Testis (tissue), 3 donors: ENCODE results near the gene CELF2. TPM values are rescaled to one million over a fixed set of nuclear protein-coding genes. Genes with fewer than 3 reads are reported as not detected.

Experiments
- DNase-seq: peaks from one replicate; pipeline ENCODE4 v3.0.0-alpha.2; 2019
- H3K27ac ChIP-seq, 2 donors: fragments of 200-600 bp; sonication (generic); one replicate each; pipeline ENCODE4 v1.5.1; 2019
- H3K27me3 ChIP-seq: fragments of 200-600 bp; sonication (generic); one replicate; pipeline ENCODE4 v1.5.1; 2019
- H3K36me3 ChIP-seq: fragments of 200-600 bp; sonication (generic); one replicate; pipeline ENCODE4 v1.5.1; 2017; ENCODE audit warnings: low read depth; ENCODE audit errors: missing control alignments
- H3K4me1 ChIP-seq: fragments of 200-600 bp; sonication (generic); one replicate; pipeline ENCODE4 v1.5.1; 2019
- H3K4me3 ChIP-seq, 2 donors: fragments of 200-600 bp; sonication (generic); one replicate each; pipeline ENCODE4 v1.5.1; 2017 to 2019
- H3K9me3 ChIP-seq: fragments of 200-600 bp; sonication (generic); one replicate; pipeline ENCODE4 v1.5.1; 2017
- POLR2A ChIP-seq: fragments of 450-650 bp; IDR thresholded peaks from one replicate; pipeline ENCODE4 v1.6.1; 2017; ENCODE audit warnings: antibody characterized with exemption, mild to moderate bottlenecking, moderate library complexity
- WGBS, 2 donors: methylation state at CpG; one replicate each; pipeline ENCODE4 v1.1.5; 2018; 5-methylcytosine and 5-hydroxymethylcytosine counted together
- intact Hi-C: fragments of 100-400 bp; cut with DNase I; formaldehyde crosslinking; loops from one replicate; pipeline ENCODE4 v1.15.1; 2023; ENCODE audit warnings: low total_unique reads
- polyA plus RNA-seq: library from polyadenylated mRNA; stranded (reverse); fragments of 350-450 nt; fragmentation: Illumina TruSeq; extraction: RNeasy Lipid Tissue Mini Kit (QIAGEN cat#74804); gene quantifications from one replicate; pipeline ENCODE4 v1.2.3, GENCODE V29; 2014; ENCODE audit warnings: low read depth, low replicate concordance; ENCODE audit not compliant: insufficient read depth
- total RNA-seq, 2 donors: library from RNA; depleted of rRNA; stranded (reverse); fragments of >200 nt; gene quantifications; one replicate each; pipeline ENCODE4 v1.2.3, GENCODE V29; 2016
- TF ChIP-seq, protein P1 (sequence below), 3 experiments: fragments of 450-650 bp in 2 of 3; fragments of 200-600 bp in 1 of 3; sonication (generic) in 1 of 3; IDR thresholded peaks; one replicate each; pipeline ENCODE4 v1.5.1; 2016 to 2019; ENCODE audit warnings: antibody characterized with exemption in 3 of 3, mild to moderate bottlenecking in 2 of 3, moderate library complexity in 1 of 3

CELF2 gene
- total and polyA plus RNA-seq, 3 donors from 2014 or later, result 17.5 to 41.6 (median 27.8) TPM

DNA sequence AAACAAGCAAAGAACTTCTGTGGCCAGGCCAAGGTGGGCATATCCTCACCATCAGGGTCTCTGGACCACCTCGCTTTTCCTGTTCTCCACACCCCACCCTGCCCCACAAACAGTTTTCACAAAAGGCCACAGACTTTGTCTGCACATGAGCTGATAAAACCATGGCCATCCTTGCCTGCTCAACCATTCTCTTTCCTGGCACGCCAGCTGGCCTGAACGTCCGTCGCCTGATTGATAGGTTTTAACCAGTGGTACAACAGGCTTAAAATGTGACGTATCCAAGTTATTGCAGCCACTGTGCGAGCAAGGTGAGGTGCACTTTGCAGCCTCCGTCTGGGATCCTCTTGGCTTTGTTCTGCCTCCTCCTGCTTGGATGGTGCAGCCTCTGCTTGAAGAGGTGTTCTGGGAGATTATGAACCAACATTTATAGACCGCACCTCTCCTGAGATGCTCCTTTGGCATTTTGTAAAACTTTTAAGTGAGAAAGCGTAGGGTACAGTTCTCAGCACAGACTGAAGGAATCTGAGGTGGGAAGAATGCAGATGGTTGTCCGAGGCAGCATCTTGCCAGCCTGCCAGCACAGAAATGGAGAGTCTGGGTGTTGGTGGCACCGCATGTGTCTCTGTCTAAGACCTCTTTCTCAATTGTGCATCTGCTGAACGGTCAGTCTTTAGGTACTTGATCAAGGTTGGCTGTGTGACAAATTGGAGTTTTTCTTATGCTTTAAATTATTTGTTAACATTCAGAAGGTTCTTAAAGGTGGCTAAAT, 288.3 kb downstream of the CELF2 start:
- Histone ChIP-seq H3K36me3 (no peaks in the 10 kb centered on the region), H3K9me3 (no peaks in the 10 kb centered on the region), H3K27ac (no peak overlapping the region), H3K27me3 (no peaks in the 10 kb centered on the region), H3K4me3 (no peak overlapping the region), H3K4me1 (no peaks in the 10 kb centered on the region)
- no peak for DNase-seq
- intact Hi-C loops, result no loop called here
- TF ChIP-seq, protein P1, sequence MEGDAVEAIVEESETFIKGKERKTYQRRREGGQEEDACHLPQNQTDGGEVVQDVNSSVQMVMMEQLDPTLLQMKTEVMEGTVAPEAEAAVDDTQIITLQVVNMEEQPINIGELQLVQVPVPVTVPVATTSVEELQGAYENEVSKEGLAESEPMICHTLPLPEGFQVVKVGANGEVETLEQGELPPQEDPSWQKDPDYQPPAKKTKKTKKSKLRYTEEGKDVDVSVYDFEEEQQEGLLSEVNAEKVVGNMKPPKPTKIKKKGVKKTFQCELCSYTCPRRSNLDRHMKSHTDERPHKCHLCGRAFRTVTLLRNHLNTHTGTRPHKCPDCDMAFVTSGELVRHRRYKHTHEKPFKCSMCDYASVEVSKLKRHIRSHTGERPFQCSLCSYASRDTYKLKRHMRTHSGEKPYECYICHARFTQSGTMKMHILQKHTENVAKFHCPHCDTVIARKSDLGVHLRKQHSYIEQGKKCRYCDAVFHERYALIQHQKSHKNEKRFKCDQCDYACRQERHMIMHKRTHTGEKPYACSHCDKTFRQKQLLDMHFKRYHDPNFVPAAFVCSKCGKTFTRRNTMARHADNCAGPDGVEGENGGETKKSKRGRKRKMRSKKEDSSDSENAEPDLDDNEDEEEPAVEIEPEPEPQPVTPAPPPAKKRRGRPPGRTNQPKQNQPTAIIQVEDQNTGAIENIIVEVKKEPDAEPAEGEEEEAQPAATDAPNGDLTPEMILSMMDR (IDR thresholded peaks at IDR 0.05), result no peak
- no peak for TF ChIP-seq POLR2A
- 95% methylated on average over 13 of the region's 13 CpGs for WGBS, 2 donors

DNA sequence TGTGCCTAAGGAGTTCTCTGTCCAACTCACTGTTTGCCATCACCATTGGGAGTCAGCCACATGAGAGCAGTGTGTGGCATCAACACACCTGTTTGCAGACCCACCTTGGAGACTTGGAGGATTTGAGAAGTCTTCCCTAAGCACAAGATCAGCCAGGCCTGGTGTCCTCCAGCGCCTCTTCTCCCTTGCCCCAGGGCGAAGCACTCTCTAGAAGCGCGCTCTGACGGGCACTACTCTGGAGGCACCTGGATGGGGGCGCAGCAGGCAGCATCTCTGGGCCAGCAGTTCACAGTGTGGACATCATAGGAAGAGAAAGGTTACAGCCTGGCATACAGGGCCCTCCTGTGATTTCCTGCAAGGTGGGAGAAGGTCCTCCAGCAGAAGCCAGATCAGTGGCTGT, 289.3 kb downstream of the CELF2 start:
- Histone ChIP-seq H3K36me3 (no peaks in the 10 kb centered on the region), H3K9me3 (no peaks in the 10 kb centered on the region), H3K27me3 (no peaks in the 10 kb centered on the region), H3K4me3 (no peak overlapping the region), H3K27ac (no peak overlapping the region), H3K4me1 (no peaks in the 10 kb centered on the region)
- WGBS, 2 donors, result 100% methylated on average over 6 of the region's 6 CpGs; no CpG with 5 or more reads in 1 of the 2 donors
- intact Hi-C loops, result no loop called here
- DNase-seq, result no peak
- TF ChIP-seq POLR2A, result no peak
- TF ChIP-seq, protein P1 (IDR thresholded peaks at IDR 0.05), result no peak

DNA sequence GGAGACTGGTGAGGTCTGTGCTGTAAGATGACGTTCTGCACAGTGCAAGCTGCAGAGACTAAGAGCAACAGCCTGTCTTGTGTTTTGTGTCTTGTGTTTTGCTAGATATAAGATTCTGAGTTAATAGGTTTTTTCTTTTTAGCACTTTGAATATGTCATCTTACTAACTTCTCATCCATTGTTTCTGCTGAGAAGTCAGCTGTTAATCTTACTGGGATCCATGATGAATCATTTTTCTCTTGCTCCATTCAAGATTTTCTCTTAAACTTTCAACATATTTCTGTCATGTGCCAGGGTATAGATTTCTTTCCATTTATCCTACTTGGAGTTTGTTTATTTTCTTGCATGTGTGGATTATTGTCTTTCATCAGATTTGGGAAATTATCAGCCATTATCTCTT, 290.3 kb downstream of the CELF2 start:
- DNase-seq, result no peak
- Histone ChIP-seq H3K36me3 (no peaks in the 10 kb centered on the region), H3K4me3 (no peak overlapping the region), H3K27ac (no peak overlapping the region), H3K27me3 (no peaks in the 10 kb centered on the region), H3K4me1 (no peaks in the 10 kb centered on the region), H3K9me3 (no peaks in the 10 kb centered on the region)
- TF ChIP-seq, protein P1 (IDR thresholded peaks at IDR 0.05), result no peak
- TF ChIP-seq POLR2A, result no peak
- WGBS, 2 donors, result 81 to 96% methylated on average over 1 of the region's 1 CpG
- intact Hi-C loops, result no loop called here

GRCh38 chr10:11311027-11311426, 293.4 kb downstream of the CELF2 start:
- Histone ChIP-seq H3K4me1 (no peaks in the 10 kb centered on the region), H3K4me3 (no peak overlapping the region), H3K9me3 (no peaks in the 10 kb centered on the region), H3K27me3 (no peaks in the 10 kb centered on the region), H3K36me3 (no peaks in the 10 kb centered on the region), H3K27ac (no peak overlapping the region)
- TF ChIP-seq POLR2A, result no peak
- intact Hi-C loops, result no loop called here
- WGBS, 2 donors, result 91 to 93% methylated on average over 2 of the region's 2 CpGs
- DNase-seq, result no peak

DNA sequence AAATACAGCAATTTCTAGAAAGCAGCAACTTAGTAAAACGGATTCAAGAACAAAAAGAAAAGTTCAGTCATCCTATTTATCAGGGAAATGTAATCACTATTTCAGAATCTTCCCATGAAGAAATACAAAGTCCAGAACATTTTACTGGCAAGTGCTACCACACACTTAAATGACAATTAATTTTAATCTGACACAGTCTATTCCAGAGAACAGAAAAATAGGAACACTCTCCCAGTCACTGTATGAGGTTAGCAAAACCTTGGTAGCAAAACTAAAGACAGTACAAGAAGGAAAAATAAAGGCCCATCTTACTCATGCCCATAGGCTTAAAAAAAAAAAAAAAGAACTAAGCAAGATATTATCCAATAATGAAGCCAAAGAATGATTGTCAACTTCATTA, 295.8 kb downstream of the CELF2 start:
- Histone ChIP-seq H3K36me3 (no peaks in the 10 kb centered on the region), H3K4me3 (no peak overlapping the region), H3K27me3 (no peaks in the 10 kb centered on the region), H3K9me3 (no peaks in the 10 kb centered on the region), H3K4me1 (no peaks in the 10 kb centered on the region), H3K27ac (no peak overlapping the region)
- 59 to 65% methylated on average over 1 of the region's 1 CpG for WGBS, 2 donors
- TF ChIP-seq, protein P1 (IDR thresholded peaks at IDR 0.05), result no peak
- TF ChIP-seq POLR2A, result no peak
- DNase-seq, result no peak
- intact Hi-C loops, result no loop called here
